ENCODE measurements around the gene SF3B2.
"Not testable (repeated sequence)": the region's sequence is repeated elsewhere in the genome, so short reads cannot be mapped to it uniquely, and the experiment has no call there.

Gene SF3B2

GRCh38 chr11:66109294-66109693 is 57.1 kb downstream of the SF3B2 start:
- DNase-seq (ENCODE audit: low read depth, low spot score), result no peak

DNA sequence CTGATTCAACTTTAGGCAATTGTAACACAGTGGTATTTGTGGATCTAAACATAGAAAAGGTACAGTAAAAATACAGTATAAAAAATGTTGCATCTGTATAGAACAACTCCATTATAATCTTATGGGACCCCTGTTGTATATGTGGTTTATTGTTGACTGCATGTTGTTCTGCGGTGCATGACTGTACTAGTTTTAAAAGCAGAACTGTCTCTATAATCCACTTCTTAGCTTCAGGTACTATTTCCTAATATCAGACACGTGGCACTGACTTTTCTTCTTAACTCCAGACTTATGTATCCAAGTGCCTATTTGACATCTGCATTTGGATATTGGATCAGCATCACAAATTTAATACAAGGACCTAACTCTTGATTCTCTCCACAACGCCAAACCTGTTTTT is 59.0 kb downstream of the SF3B2 start:
- no peak for DNase-seq (ENCODE audit: low read depth, low spot score)

- no peak for DNase-seq (ENCODE audit: low read depth, low spot score)
Observed at GRCh38 chr11:66112041-66112491, 59.9 kb downstream of the SF3B2 start.

DNA sequence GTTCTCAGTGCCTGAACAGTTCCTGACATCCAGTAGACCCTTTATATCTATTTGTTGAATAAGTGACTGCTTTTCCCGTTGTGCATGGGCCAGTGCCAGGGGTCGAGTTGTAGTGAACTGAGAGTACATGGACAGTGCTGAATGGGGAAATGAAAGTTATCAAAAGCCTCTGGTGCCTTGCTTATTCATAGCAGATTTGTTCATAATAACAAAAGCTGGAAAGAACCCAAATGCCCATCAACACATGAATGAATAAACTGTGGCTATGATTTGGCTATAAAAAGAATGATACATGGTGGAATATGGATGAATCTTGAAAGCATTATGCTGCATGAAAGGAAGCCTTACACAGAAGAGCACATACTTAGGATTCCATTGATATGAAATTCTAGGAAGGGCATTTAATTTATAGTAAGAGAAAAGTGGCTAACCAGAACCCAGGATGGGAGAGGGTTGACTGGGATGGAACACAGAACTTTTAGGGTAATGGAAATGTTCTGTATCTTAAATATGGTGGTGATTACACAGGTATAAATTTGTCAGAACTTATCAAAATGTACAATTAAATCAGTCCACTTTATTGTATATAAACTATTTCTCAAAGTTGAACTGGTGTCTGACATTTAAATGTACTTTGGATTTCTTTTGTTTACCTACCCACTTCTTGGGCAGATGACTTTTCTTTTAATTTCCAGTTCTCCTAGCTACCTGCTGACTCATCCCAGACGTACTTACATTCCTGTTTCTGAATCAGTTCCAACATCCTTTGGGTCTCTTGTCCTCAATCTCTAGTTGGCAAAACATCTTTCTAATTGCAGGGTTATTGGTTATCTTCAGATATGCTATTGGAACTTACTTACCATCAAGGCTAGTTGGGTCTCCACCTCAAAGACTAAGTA is 60.7 kb downstream of the SF3B2 start:
- DNase-seq (ENCODE audit: low read depth, low spot score), result no peak

DNA sequence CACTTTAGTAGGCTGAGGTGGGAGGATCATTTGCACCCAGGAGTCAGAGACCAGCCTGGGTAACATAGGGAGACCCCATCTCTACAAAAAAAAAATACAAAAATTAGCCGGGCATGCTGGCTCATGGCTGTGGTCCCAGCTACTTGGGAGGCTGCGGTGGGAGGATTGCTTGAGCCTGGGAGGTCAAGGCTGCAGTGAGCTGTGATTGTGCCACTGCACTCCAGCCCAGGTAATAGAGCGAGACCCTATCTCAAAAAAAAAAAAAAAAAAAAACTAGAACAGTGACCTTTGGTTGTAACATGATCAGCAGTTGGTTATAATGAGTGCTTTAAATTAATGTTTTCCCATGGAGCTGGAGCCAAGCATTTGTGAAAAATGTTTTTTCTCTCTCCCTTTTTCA is 62.8 kb downstream of the SF3B2 start:
- DNase-seq (ENCODE audit: low read depth, low spot score), result not testable (repeated sequence)

GRCh38 chr11:66115638-66116301 is 63.6 kb downstream of the SF3B2 start:
- no peak for DNase-seq (ENCODE audit: low read depth, low spot score)

DNA sequence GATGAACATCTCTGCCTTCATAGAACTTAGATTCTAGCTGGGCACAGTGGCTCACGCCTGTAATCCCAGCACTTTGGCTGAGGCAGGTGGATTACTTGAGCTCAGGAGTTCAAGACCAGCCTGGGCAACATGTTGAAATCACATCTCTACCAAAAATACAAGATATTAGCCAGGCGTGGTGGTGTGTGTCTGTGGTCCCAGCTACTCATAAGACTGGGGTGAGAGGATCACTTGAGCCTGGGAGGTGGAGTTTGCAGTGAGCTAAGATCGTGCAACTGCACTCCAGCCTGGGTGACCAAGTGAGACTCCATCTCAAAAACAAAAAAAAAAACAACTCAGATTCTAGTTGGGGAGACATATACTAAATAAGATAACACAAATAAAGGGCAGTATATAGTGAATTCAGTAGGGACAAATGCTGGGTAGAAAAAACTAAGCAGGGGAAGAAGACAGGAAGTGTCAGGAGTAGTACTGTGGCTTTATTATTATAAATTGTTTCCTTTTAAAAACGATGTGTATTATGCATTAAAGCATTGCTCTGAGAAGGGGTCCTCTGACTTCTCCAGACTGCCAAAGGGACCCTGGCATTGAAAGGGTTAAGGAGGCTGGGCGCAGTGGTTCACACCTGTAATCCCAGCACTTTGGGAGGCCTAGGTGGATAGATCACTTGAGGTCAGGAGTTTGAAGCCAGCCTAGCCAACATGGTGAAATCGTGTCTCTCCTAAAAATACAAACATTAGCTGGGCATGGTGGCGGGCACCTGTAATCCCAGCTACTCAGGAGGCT is 64.6 kb downstream of the SF3B2 start:
- no peak for DNase-seq (ENCODE audit: low read depth, low spot score)

DNA sequence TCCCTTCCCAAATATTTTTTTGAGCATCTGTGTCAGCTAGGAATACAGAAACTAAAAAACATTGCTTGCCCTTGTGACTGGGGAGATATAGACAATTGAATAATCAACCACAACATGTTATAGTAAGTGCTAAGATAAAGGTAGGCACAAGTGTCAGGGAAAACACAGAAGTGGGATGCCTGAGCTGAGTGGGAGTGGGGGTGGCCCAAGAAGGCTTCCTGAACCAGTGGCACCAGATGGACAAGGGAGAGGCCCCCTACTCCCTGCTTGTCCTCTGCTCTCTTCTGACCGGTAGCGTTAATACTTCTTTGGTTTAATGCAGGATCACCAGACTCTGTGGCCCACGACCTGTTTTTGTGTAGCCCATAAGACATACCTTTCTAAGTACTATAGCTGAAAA is 66.7 kb downstream of the SF3B2 start:
- no peak for DNase-seq (ENCODE audit: low read depth, low spot score)

All from activated naive CD8-positive, alpha-beta T cell treated with anti-CD3 and anti-CD28 coated beads, Interleukin-2, amount 50 U/mL, for 16 hours (primary cell).